Stimulated activated naive CD4-positive, alpha-beta T cell treated with Interleukin-2 at 50 U/mL for 16 hours (primary cell): Measurements from ENCODE around the gene SRCIN1.
"Not testable (repeated sequence)": the region's sequence is repeated elsewhere in the genome, so short reads cannot be mapped to it uniquely, and the experiment has no call there.

Source experiments
- DNase-seq: peaks from one replicate; lab custom pipeline; 2025; lab: John Stamatoyannopoulos, UW

The SRCIN1 gene

DNA sequence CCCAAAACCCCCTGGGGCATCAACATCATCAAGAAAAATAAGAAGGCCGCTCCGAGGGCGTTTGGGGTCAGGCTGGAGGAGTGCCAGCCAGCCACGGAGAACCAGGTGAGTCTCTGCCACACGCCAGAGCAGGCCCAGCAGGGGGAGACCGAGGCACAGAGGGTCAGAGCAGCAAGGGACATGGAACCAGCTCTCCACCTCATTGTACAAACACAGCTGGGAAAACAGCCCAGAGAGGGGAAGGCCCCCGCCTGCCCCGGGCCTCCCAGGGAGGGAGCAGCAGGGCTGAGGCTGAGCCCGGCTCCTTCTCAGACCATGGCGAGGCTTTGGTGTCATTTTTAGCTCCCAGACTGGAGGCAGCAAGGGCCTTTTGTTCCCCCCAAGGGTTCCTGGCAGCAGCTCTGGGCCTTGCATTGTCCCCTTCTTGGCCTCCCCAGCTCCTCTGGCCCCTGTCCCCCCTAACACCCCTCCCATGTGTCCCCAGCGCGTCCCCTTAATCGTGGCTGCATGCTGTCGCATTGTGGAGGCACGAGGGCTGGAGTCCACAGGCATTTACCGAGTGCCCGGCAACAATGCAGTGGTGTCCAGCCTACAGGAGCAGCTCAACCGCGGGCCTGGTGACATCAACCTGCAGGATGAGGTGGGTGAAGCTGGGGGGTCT, 123.6 kb downstream of the SRCIN1 start:
- not testable (repeated sequence) for DNase-seq
